GM21717 (cell line): ENCODE data around the gene DPP6.

Source experiments
- ATAC-seq: cut with Tn5 transposase; IDR thresholded peaks from one replicate; pipeline ENCODE4 v1.9.1; 2021; ENCODE audit warnings: mild to moderate bottlenecking, moderate library complexity; ENCODE audit not compliant: unreplicated experiment

DPP6 gene

GRCh38 chr7:154844955-154845354 is 792.8 kb downstream of the DPP6 start:
- ATAC-seq, result no peak

- no peak for ATAC-seq
Measured at GRCh38 chr7:154848464-154848863, 796.3 kb downstream of the DPP6 start.

- ATAC-seq, result no peak
Measured at GRCh38 chr7:154852205-154852604, 800.0 kb downstream of the DPP6 start.

- no peak for ATAC-seq
Measured at GRCh38 chr7:154853063-154853726, 801.0 kb downstream of the DPP6 start.

- no peak for ATAC-seq
Measured at GRCh38 chr7:154853727-154854095, 801.5 kb downstream of the DPP6 start.

GRCh38 chr7:154854836-154855235 is 802.6 kb downstream of the DPP6 start:
- ATAC-seq, result no peak

GRCh38 chr7:154855366-154855765 is 803.2 kb downstream of the DPP6 start:
- no peak for ATAC-seq

GRCh38 chr7:154856733-154857132 is 804.5 kb downstream of the DPP6 start:
- ATAC-seq, result no peak

GRCh38 chr7:154857240-154857639 is 805.0 kb downstream of the DPP6 start:
- no peak for ATAC-seq

- no peak for ATAC-seq
Measured at GRCh38 chr7:154857728-154858681, 805.8 kb downstream of the DPP6 start.

- ATAC-seq, result no peak
Measured at GRCh38 chr7:154858836-154859537, 806.8 kb downstream of the DPP6 start.

GRCh38 chr7:154859747-154860620 is 807.8 kb downstream of the DPP6 start:
- no peak for ATAC-seq

GRCh38 chr7:154860621-154861375 is 808.6 kb downstream of the DPP6 start:
- no peak for ATAC-seq

- no peak for ATAC-seq
Measured at GRCh38 chr7:154861589-154861988, 809.4 kb downstream of the DPP6 start.

- no peak for ATAC-seq
Measured at GRCh38 chr7:154862153-154862791, 810.1 kb downstream of the DPP6 start.

- no peak for ATAC-seq
Measured at GRCh38 chr7:154863766-154864522, 811.7 kb downstream of the DPP6 start.

GRCh38 chr7:154864523-154864891 is 812.3 kb downstream of the DPP6 start:
- ATAC-seq, result no peak

GRCh38 chr7:154865984-154866685 is 813.9 kb downstream of the DPP6 start:
- ATAC-seq, result no peak
